ENCODE measurements around the gene PDLIM4. TPM values are rescaled to one million over a fixed set of nuclear protein-coding genes. Genes with fewer than 3 reads are reported as not detected.
A peak's percentile ranks its signal among the peaks of the same experiment; 100 is the strongest.

Gene PDLIM4
- total and polyA plus RNA-seq, 2 experiments from 2014 or later: 25.2 to 31.8 TPM

DNA sequence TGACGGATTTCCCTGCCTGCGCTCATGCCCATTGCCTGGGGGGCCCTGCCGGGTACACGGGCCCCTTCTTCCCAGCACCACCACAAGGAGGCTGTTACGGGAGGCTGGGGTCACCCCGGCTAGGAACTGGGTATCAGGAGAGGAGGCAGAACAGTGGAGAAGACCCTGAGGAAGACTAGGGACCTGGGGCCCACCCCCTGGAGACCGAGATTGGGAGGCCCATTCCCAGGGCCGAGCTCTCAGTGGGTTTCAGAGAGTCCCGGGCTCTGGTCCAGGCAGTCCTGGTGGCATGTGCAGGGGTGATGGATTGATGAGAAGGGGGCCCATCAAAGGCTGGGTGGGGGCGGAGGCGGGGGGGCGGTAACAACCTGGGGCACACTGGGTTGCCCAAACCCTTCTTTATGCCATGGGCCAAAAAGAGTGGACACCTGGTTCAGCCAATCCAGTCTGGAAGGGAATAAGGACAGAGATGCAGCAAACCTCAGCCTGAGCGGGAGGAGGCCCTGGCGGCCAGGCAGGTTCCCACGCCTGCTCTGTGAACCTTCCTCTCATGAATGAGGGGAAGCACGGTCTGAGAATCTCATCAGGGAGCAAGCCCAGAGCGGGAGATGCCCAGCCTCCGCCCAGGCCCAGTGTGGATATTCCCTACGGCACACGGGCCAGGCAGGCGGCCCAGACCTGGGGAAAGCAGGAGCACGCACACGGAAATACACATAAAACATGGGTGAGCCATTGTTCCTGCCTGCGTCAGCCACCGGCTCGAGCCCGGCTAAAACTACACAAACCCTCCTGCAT, 29.1 kb upstream of the PDLIM4 start:
- Histone ChIP-seq H3K27me3 (ENCODE audit: insufficient read depth) (peaks cover 25% of the 10 kb centered on the region), H3K79me2 (replicated peaks; ENCODE audit: insufficient read depth) (no peaks in the 10 kb centered on the region), H3K4me3 (peak overlapping the region; percentile 80), H3K36me3 (ENCODE audit: insufficient read depth) (no peaks in the 10 kb centered on the region), H4K20me1 (replicated peaks; ENCODE audit: insufficient read depth) (no peaks in the 10 kb centered on the region), H3K27ac (ENCODE audit: low read depth) (no peak overlapping the region), H3K9me2 (ENCODE audit: insufficient read depth) (no peaks in the 10 kb centered on the region), H3F3A (replicated peaks; ENCODE audit: low read depth) (0 out of 2 replicates have a peak, but pooled peaks cover 3% of the 10 kb centered on the region), H3K4me1 (ENCODE audit: insufficient read depth) (no peaks in the 10 kb centered on the region), H3K4me2 (peak overlapping the region; percentile 93), H2AFZ (peak overlapping the region; percentile 100)
- peaks cover 32% of the 10 kb centered on the region for H3K27me3 Mint-ChIP-seq (ENCODE audit: insufficient read depth, low read depth, poor library complexity)
- H3K4me3 Mint-ChIP-seq: peak overlapping the region; percentile 63
- H3K4me1 Mint-ChIP-seq: peaks cover 12% of the 10 kb centered on the region; the same call in 2 of the 3 replicates
- TF ChIP-seq, protein P1, sequence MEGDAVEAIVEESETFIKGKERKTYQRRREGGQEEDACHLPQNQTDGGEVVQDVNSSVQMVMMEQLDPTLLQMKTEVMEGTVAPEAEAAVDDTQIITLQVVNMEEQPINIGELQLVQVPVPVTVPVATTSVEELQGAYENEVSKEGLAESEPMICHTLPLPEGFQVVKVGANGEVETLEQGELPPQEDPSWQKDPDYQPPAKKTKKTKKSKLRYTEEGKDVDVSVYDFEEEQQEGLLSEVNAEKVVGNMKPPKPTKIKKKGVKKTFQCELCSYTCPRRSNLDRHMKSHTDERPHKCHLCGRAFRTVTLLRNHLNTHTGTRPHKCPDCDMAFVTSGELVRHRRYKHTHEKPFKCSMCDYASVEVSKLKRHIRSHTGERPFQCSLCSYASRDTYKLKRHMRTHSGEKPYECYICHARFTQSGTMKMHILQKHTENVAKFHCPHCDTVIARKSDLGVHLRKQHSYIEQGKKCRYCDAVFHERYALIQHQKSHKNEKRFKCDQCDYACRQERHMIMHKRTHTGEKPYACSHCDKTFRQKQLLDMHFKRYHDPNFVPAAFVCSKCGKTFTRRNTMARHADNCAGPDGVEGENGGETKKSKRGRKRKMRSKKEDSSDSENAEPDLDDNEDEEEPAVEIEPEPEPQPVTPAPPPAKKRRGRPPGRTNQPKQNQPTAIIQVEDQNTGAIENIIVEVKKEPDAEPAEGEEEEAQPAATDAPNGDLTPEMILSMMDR (conservative IDR thresholded peaks at IDR 0.05; ENCODE audit: low read depth in 2 of 2): 0 out of 4 replicates have a peak, but pooled peaks of 1 of the 2 experiments have one; percentile 1
- TF ChIP-seq JUNB (IDR thresholded peaks at IDR 0.05; ENCODE audit: unreplicated experiment): no peak
- H3K36me3 Mint-ChIP-seq (ENCODE audit: low read depth): no peaks in the 10 kb centered on the region
- H3K27ac Mint-ChIP-seq: no peak overlapping the region
- ATAC-seq (peak; percentile 1; the same call in 2 of the 3 replicates), DNase-seq (ENCODE audit: low spot score) (peak; percentile 27)
- H3K9me3 Mint-ChIP-seq: no peaks in the 10 kb centered on the region

DNA sequence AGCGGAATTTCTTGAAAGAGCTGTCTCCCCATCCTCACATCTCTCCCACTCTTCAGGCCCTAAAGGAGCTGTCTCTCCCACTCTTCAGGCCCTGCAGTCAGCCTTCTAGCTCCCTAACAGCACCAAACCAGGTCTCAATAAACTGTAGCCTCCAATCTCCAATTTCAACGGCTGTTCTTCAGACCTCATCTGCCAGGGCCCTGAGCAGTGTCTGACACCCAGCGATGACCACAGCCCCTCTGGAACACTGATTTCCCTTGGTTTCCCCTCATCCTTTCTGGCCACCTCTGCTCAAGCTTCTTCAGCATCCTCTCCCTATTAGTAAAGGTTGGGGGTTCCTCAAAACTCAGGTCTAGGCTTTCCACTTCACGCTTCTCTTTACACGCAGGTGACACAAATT, 28.3 kb upstream of the PDLIM4 start:
- H3K27ac Mint-ChIP-seq: no peak overlapping the region
- Histone ChIP-seq H3K9me2 (ENCODE audit: insufficient read depth) (no peaks in the 10 kb centered on the region), H3K4me2 (no peak overlapping the region), H3K4me3 (no peak overlapping the region), H3K27ac (ENCODE audit: low read depth) (no peak overlapping the region), H4K20me1 (replicated peaks; ENCODE audit: insufficient read depth) (no peaks in the 10 kb centered on the region), H3K36me3 (ENCODE audit: insufficient read depth) (no peaks in the 10 kb centered on the region), H3K79me2 (replicated peaks; ENCODE audit: insufficient read depth) (no peaks in the 10 kb centered on the region), H3K27me3 (ENCODE audit: insufficient read depth) (peaks cover 25% of the 10 kb centered on the region), H3F3A (replicated peaks; ENCODE audit: low read depth) (0 out of 2 replicates have a peak, but pooled peaks cover 3% of the 10 kb centered on the region), H2AFZ (no peak overlapping the region; the same call in 1 of the 2 replicates), H3K4me1 (ENCODE audit: insufficient read depth) (no peaks in the 10 kb centered on the region)
- DNase-seq (ENCODE audit: low spot score) (no peak), ATAC-seq (no peak)
- H3K4me1 Mint-ChIP-seq: peaks cover 12% of the 10 kb centered on the region; the same call in 2 of the 3 replicates
- no peaks in the 10 kb centered on the region for H3K9me3 Mint-ChIP-seq
- H3K4me3 Mint-ChIP-seq: peak overlapping the region; percentile 54
- no peaks in the 10 kb centered on the region for H3K36me3 Mint-ChIP-seq (ENCODE audit: low read depth)
- H3K27me3 Mint-ChIP-seq (ENCODE audit: insufficient read depth, low read depth, poor library complexity): peaks cover 32% of the 10 kb centered on the region
- TF ChIP-seq ZNF331 (CRISPR knock-in tag; IDR thresholded peaks at IDR 0.05; ENCODE audit: low read depth) (no peak), NANOG (IDR thresholded peaks at IDR 0.05; ENCODE audit: borderline replicate concordance) (no peak), ZNF114 (CRISPR knock-in tag; IDR thresholded peaks at IDR 0.05) (no peak), EZH2phosphoT487 (IDR thresholded peaks at IDR 0.05; ENCODE audit: unreplicated experiment) (no peak), CREB1 (CRISPR knock-in tag; IDR thresholded peaks at IDR 0.05; ENCODE audit: low read depth) (no peak), STAT1 (IDR thresholded peaks at IDR 0.05; ENCODE audit: unreplicated experiment) (no peak), EZH2 (IDR thresholded peaks at IDR 0.05; ENCODE audit: low read depth, unreplicated experiment) (no peak), JUNB (IDR thresholded peaks at IDR 0.05; ENCODE audit: unreplicated experiment) (no peak)
- TF ChIP-seq, protein P2, sequence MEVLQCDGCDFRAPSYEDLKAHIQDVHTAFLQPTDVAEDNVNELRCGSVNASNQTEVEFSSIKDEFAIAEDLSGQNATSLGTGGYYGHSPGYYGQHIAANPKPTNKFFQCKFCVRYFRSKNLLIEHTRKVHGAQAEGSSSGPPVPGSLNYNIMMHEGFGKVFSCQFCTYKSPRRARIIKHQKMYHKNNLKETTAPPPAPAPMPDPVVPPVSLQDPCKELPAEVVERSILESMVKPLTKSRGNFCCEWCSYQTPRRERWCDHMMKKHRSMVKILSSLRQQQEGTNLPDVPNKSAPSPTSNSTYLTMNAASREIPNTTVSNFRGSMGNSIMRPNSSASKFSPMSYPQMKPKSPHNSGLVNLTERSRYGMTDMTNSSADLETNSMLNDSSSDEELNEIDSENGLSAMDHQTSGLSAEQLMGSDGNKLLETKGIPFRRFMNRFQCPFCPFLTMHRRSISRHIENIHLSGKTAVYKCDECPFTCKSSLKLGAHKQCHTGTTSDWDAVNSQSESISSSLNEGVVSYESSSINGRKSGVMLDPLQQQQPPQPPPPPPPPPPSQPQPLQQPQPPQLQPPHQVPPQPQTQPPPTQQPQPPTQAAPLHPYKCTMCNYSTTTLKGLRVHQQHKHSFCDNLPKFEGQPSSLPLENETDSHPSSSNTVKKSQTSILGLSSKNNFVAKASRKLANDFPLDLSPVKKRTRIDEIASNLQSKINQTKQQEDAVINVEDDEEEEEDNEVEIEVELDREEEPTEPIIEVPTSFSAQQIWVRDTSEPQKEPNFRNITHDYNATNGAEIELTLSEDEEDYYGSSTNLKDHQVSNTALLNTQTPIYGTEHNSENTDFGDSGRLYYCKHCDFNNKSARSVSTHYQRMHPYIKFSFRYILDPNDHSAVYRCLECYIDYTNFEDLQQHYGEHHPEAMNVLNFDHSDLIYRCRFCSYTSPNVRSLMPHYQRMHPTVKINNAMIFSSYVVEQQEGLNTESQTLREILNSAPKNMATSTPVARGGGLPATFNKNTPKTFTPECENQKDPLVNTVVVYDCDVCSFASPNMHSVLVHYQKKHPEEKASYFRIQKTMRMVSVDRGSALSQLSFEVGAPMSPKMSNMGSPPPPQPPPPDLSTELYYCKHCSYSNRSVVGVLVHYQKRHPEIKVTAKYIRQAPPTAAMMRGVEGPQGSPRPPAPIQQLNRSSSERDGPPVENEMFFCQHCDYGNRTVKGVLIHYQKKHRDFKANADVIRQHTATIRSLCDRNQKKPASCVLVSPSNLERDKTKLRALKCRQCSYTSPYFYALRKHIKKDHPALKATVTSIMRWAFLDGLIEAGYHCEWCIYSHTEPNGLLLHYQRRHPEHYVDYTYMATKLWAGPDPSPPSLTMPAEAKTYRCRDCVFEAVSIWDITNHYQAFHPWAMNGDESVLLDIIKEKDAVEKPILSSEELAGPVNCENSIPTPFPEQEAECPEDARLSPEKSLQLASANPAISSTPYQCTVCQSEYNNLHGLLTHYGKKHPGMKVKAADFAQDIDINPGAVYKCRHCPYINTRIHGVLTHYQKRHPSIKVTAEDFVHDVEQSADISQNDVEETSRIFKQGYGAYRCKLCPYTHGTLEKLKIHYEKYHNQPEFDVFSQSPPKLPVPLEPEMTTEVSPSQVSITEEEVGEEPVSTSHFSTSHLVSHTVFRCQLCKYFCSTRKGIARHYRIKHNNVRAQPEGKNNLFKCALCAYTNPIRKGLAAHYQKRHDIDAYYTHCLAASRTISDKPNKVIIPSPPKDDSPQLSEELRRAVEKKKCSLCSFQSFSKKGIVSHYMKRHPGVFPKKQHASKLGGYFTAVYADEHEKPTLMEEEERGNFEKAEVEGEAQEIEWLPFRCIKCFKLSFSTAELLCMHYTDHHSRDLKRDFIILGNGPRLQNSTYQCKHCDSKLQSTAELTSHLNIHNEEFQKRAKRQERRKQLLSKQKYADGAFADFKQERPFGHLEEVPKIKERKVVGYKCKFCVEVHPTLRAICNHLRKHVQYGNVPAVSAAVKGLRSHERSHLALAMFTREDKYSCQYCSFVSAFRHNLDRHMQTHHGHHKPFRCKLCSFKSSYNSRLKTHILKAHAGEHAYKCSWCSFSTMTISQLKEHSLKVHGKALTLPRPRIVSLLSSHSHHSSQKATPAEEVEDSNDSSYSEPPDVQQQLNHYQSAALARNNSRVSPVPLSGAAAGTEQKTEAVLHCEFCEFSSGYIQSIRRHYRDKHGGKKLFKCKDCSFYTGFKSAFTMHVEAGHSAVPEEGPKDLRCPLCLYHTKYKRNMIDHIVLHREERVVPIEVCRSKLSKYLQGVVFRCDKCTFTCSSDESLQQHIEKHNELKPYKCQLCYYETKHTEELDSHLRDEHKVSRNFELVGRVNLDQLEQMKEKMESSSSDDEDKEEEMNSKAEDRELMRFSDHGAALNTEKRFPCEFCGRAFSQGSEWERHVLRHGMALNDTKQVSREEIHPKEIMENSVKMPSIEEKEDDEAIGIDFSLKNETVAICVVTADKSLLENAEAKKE (CRISPR knock-in tag; IDR thresholded peaks at IDR 0.05): no peak
- TF ChIP-seq, protein P1 (conservative IDR thresholded peaks at IDR 0.05; ENCODE audit: low read depth in 2 of 2): no peak

All from GM23338 (cell line).